GM18505 (cell line): ENCODE measurements around the gene MAST4.

Experiments
- ATAC-seq: cut with Tn5 transposase; IDR thresholded peaks from one replicate; pipeline ENCODE4 v1.9.1; 2021; ENCODE audit not compliant: unreplicated experiment
- POLR2A ChIP-seq: IDR thresholded peaks from 4 replicates; pipeline ENCODE4 v1.6.1; 2011; ENCODE audit warnings: borderline replicate concordance; ENCODE audit not compliant: insufficient read depth, insufficient read length; ENCODE audit errors: extremely low read depth

Gene MAST4

GRCh38 chr5:67002832-67003684 is 406.9 kb downstream of the MAST4 start:
- no peak for TF ChIP-seq POLR2A
- no peak for ATAC-seq

GRCh38 chr5:67003685-67003934 is 407.4 kb downstream of the MAST4 start:
- no peak for ATAC-seq

GRCh38 chr5:67003935-67004729 is 407.9 kb downstream of the MAST4 start:
- peak; percentile 76 for ATAC-seq

More at GRCh38 chr5:67003685-67003934, 407.4 kb downstream of the MAST4 start:
- no peak for TF ChIP-seq POLR2A

GRCh38 chr5:67004730-67005350 is 408.6 kb downstream of the MAST4 start:
- no peak for ATAC-seq
- no peak for TF ChIP-seq POLR2A

More at GRCh38 chr5:67003935-67004729, 407.9 kb downstream of the MAST4 start:
- no peak for TF ChIP-seq POLR2A

- TF ChIP-seq POLR2A: no peak
- no peak for ATAC-seq
Observed at GRCh38 chr5:67005737-67006499, 409.7 kb downstream of the MAST4 start.

- ATAC-seq: no peak
Observed at GRCh38 chr5:67006500-67006848, 410.3 kb downstream of the MAST4 start.

GRCh38 chr5:67009028-67009427 is 412.8 kb downstream of the MAST4 start:
- TF ChIP-seq POLR2A: no peak
- no peak for ATAC-seq

More at GRCh38 chr5:67006500-67006848, 410.3 kb downstream of the MAST4 start:
- no peak for TF ChIP-seq POLR2A

- no peak for TF ChIP-seq POLR2A
- ATAC-seq: no peak
Observed at GRCh38 chr5:67010684-67011409, 414.7 kb downstream of the MAST4 start.

- ATAC-seq: no peak
- no peak for TF ChIP-seq POLR2A
Observed at GRCh38 chr5:67011422-67011821, 415.2 kb downstream of the MAST4 start.

GRCh38 chr5:67012171-67012570 is 416.0 kb downstream of the MAST4 start:
- TF ChIP-seq POLR2A: no peak
- no peak for ATAC-seq

GRCh38 chr5:67013719-67014118 is 417.5 kb downstream of the MAST4 start:
- TF ChIP-seq POLR2A: no peak
- no peak for ATAC-seq

GRCh38 chr5:67014191-67014590 is 418.0 kb downstream of the MAST4 start:
- ATAC-seq: no peak
- no peak for TF ChIP-seq POLR2A
